HG03064 (cell line): ENCODE results near the gene ALG5.

Experiments
- ATAC-seq: cut with Tn5 transposase; IDR thresholded peaks from one replicate; pipeline ENCODE4 v1.9.1; 2021; ENCODE audit warnings: low read depth; ENCODE audit not compliant: unreplicated experiment

The ALG5 gene, protein sequence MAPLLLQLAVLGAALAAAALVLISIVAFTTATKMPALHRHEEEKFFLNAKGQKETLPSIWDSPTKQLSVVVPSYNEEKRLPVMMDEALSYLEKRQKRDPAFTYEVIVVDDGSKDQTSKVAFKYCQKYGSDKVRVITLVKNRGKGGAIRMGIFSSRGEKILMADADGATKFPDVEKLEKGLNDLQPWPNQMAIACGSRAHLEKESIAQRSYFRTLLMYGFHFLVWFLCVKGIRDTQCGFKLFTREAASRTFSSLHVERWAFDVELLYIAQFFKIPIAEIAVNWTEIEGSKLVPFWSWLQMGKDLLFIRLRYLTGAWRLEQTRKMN

DNA sequence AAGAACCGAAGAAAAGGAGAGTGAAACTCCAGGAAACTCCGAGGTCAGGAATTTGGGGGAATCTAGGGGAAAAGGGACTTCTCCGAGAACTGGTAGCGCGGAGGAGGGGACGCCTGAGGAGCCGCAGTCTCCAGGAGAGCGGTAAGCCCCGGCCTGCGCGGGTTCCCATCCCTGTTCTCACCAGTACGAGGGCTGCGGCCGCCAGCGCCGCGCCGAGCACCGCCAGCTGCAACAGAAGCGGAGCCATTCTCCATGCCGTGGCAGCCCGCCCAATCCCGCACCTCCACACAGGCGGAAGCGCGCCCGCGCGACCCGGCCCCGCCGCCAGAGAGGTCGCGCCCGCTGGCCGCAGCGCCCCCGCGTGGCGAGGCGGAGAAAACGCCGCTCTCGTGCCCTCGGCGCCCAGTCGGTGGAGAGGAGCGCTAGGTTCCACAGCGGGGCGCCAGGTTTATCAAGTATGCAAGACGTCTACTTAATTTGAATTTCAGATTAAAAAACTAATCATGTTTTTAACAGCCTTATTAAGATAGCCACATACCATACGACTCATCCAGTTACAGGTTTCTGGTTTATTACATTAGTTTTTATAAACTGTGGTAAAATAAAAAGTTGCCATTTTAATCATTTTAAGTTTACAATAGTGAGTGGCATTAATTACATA, at the start of gene ALG5:
ALG5 (minus strand) TSS at position 287 of the 661 bp plus-strand sequence; CDS start at position 247, 40 bp downstream.
- peak; percentile 68 for ATAC-seq

DNA sequence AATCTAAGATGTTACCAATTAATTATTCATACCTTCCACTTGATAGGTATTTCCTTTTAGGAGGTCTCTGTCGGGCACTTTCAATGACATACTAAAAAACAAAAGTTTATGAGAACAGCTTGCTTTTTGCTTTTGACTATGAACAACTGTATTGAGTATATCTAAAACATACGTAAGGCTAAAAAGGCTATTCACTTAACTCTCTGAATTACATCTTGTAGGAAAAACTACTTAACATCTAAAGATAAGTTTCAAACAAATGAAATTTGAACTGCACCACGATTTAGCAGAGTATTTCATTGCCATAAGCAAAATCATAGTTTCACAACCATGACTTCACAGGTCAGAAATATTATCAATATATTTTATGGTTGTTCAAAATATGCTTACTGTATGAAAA, 48.7 kb upstream of the ALG5 start:
- ATAC-seq = no peak

DNA sequence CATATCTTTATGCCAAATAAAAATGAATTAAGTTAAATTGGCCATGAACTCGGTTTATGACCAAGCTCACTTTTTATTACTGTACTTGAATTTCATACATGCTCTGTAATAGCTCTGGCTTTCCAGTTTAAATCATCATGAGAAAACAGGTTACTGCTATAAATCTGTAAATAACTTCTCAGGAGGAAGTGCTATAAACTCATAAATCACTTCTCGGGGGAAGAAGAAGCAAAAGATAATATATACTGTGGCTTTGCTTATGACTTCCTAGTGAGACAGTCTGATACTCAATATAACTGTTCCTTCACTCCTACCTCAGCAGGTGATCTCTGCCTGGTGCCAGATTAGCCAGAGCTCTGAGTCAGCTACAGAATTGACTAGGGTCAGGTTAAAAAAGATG, 47.9 kb upstream of the ALG5 start:
- ATAC-seq = no peak

DNA sequence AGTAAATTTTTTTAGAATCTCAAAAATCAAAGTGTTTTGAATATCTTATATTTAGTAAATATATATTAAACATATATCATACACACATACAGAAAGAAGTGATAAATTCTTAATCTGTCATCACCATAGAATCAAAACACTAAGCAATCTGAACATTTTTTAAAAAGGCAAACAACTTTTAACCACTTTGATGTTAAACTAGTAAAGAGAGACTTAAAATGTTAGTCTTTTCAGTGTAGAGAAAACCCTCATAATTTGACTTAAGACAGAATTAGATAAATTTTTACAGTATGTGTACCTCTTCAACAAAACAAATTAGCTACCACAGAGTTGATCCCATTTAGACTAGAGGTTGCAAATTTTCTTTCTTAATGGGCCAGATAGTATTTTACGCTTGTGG, 46.9 kb upstream of the ALG5 start:
- no peak for ATAC-seq

- no peak for ATAC-seq
These were observed 41.6 kb upstream of the ALG5 start for GRCh38 chr13:37040789-37041188.

DNA sequence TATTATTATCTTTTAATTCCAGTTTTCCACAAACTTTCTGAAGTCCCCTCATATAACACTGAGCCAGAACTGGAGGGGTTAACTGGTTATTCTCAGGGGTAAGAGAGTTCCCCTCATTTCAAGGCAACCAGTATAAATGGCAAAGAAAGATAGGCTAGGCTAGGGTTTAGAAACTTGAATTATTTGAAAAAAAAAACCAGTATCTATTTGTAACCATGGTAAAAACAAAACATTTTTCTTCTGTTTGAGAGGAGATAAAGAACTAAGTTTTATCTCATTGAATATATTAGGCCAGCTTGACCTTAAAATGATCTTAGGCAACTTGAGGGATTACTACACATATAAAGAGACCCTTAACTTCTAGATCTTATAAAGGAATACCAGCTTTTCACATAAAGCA, 40.8 kb upstream of the ALG5 start:
- no peak for ATAC-seq

DNA sequence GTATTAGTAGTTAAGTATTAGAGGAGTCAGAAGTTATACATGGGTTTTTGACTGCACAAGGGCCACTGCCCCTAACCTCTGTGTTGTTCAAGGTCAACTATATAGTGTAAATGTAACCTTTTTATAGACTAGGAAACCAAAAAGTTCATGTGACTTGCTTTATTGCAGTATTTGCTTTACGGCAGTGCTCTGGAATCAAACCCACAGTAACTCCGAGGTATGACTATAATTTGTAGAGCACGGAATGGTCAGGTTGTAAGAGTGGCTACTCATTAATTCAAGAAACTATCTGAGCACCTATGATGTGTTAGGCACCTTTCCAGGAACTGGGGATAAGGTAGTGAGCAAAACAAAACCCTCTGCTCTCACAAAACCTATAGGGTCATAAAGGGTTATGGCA, 38.1 kb upstream of the ALG5 start:
- no peak for ATAC-seq

GRCh38 chr13:37029617-37030016, 30.5 kb upstream of the ALG5 start:
- no peak for ATAC-seq

- ATAC-seq = no peak
These were observed 28.5 kb upstream of the ALG5 start for GRCh38 chr13:37027639-37028038.

- no peak for ATAC-seq
These were observed 27.6 kb upstream of the ALG5 start for GRCh38 chr13:37026771-37027170.

- ATAC-seq = no peak
These were observed 24.7 kb upstream of the ALG5 start for GRCh38 chr13:37023871-37024270.

- no peak for ATAC-seq
These were observed 15.5 kb upstream of the ALG5 start for GRCh38 chr13:37014609-37015008.

- no peak for ATAC-seq
These were observed 12.6 kb upstream of the ALG5 start for GRCh38 chr13:37011788-37012187.

- ATAC-seq = no peak
These were observed 11.9 kb upstream of the ALG5 start for GRCh38 chr13:37011002-37011401.

DNA sequence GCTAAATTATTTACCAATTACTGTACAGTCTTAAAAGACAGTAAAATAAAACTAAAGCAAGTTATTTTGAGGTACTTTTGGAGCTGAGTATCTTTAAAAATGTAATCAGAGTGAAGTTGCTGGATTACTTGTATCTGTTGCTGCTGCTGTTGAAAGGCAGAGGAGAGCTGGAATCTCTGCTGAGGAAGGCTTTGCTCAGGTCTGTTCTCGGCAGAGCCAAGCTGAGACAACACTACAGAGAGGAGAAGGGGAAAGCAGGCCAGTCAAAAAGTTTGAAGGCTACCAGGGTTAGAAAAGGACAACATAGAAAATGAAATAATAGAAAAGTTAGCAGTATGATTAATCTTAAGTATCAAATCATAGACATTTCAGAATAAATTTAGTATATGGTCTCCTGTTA, 11.3 kb upstream of the ALG5 start:
- no peak for ATAC-seq

- ATAC-seq = no peak
These were observed 10.6 kb upstream of the ALG5 start for GRCh38 chr13:37009692-37010091.

DNA sequence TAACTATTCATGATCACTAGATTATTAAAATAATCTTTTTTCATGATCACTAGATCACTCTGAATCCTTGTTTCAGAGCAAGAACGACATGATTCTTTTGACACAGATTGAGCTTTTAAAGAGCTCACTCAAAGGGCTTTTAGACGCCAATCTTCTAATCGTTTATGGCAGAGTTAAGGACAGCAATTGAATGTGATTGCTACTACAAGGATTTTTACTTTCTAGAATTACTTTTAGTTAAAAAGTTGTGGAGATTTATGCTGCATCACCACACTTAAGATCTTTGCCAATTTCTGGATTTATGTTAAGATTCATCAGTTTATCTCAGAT, 2.7 kb upstream of the ALG5 start:
- no peak for ATAC-seq

DNA sequence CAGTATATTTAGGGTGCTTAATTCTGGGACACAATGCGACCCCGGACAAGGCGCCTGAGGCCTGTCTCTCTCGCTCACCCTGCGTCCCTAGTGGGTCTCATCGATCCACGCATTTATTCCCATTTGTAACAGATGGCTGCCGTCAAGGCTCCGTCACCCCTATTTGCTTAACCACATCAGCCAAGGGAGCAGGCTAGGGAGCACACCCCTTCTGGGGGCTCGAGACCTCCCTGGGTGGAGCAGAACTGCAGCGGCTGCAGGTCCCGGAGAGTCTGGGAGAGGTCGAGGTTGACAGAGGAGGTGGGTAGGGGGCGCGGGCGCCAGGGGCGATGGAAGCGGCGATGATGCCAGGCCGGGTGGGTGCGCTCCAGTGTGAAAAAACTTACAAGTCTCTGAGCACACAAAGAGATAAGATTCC, 507 bp downstream of the ALG5 start:
- no peak for ATAC-seq

DNA sequence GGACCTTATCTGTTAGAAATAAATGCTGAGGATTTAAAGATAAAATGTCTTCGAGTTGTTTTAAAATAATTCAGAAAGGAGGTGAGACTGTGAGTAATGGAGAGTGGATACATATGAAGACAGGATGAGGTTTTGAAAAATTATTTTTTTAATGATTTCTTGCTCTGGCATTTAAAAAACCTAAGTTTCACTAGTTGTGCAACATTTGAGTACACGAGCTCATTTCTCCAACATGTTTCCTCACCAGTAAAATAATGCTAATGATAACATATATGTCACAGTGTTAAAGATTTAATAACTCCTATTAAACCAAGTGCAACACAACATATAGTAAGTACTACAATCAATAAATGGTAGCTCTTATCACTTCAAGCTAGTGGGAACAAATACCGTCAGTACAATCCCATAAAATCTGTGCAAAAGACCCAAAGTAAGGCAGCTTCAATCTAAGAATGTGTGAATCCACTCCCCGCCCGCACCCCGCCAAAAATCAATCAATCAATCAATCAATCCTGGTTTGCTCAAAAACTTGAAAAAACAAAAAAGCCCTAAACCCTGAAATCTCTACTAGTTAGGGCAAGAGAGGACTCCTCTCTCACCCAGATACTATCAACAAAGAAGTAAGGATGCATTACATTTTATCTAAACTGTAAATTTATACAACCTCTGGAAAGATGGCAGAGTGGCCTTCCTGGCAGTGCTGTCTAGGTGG, 1.3 kb downstream of the ALG5 start:
- ATAC-seq = no peak

- no peak for ATAC-seq
These were observed 6.8 kb downstream of the ALG5 start for GRCh38 chr13:36992362-36992761.

- no peak for ATAC-seq
These were observed 12.5 kb downstream of the ALG5 start for GRCh38 chr13:36986462-36987240.
